IMR-90 (cell line): ENCODE results near the gene CPNE6. TPM values are rescaled to one million over a fixed set of nuclear protein-coding genes. Genes with fewer than 3 reads are reported as not detected.

Experiments used
- ATAC-seq: fragments of 200-7000 bp; cut with Tn5 transposase; 2 replicates; pipeline ENCODE4 v1.9.1; 2020; ENCODE audit warnings: low read depth, mild to moderate bottlenecking, moderate library complexity
- BruUV-seq: library from RNA; stranded (reverse); fragments of 400-500 nt; replicated peaks from 2 replicates; lab custom pipeline; 2021; lab: Mats Ljungman, UMichigan
- CTCF ChIA-PET: fragments of 300-600 bp; formaldehyde crosslinking; extraction: SDS; loops from one replicate; lab custom pipeline; 2021; ENCODE audit warnings: antibody characterized with exemption; lab: Yijun Ruan, JAX
- POLR2A ChIA-PET: fragments of 300-600 bp; sonication (Branson Sonifier 250); formaldehyde crosslinking; loops from one replicate; lab custom pipeline; 2022; ENCODE audit warnings: antibody characterized with exemption; ENCODE audit not compliant: unreplicated experiment; lab: Charles Lee
- DNase-seq: peaks from one replicate; pipeline ENCODE4 v3.0.0; 2013
- H2AFZ ChIP-seq: replicated peaks from 2 replicates; pipeline ENCODE3; 2013; ENCODE audit warnings: low read length, mild to moderate bottlenecking; ENCODE audit not compliant: poor library complexity
- H2AK5ac ChIP-seq: 2 replicates; pipeline ENCODE4 v1.6.1; 2013; ENCODE audit warnings: low read depth, low read length, inconsistent platforms
- H2AK9ac ChIP-seq: replicated peaks from 2 replicates; pipeline ENCODE3; 2013; ENCODE audit warnings: mild to moderate bottlenecking, low read depth, low read length, moderate library complexity; ENCODE audit not compliant: poor library complexity
- H2BK120ac ChIP-seq: 2 replicates; pipeline ENCODE4 v1.6.1; 2013; ENCODE audit warnings: low read depth, low read length, inconsistent platforms
- H2BK15ac ChIP-seq: 3 replicates; pipeline ENCODE4 v1.6.1; 2013; ENCODE audit warnings: low read depth, low read length, inconsistent platforms
- H2BK20ac ChIP-seq: 2 replicates; pipeline ENCODE4 v1.6.1; 2013; ENCODE audit warnings: low read depth, mild to moderate bottlenecking, inconsistent platforms, low read length, moderate library complexity
- H2BK5ac ChIP-seq: 2 replicates; pipeline ENCODE4 v1.6.1; 2013; ENCODE audit warnings: mild to moderate bottlenecking, low read depth, low read length, inconsistent platforms; ENCODE audit not compliant: poor library complexity, severe bottlenecking
- H3K14ac ChIP-seq: replicated peaks from 2 replicates; pipeline ENCODE4 v1.6.1; 2013; ENCODE audit warnings: low read depth, low read length, inconsistent platforms
- H3K18ac ChIP-seq: 2 replicates; pipeline ENCODE4 v1.6.1; 2013; ENCODE audit warnings: low read depth, low read length, control low read depth
- H3K23ac ChIP-seq: 2 replicates; pipeline ENCODE4 v1.6.1; 2013; ENCODE audit warnings: low read depth, low read length, inconsistent platforms
- H3K27ac ChIP-seq: 2 replicates; pipeline ENCODE4 v1.5.1; 2013; ENCODE audit warnings: mild to moderate bottlenecking, control low read depth, low read length; ENCODE audit not compliant: insufficient read depth
- H3K27me3 ChIP-seq: 2 replicates; pipeline ENCODE4 v1.6.1; 2013; ENCODE audit warnings: low read length; ENCODE audit not compliant: control insufficient read depth, insufficient read depth
- H3K36me3 ChIP-seq: 2 replicates; pipeline ENCODE4 v1.6.1; 2013; ENCODE audit warnings: low read length, mixed read lengths; ENCODE audit not compliant: control insufficient read depth, insufficient read depth
- H3K4ac ChIP-seq: 2 replicates; pipeline ENCODE4 v1.6.1; 2013; ENCODE audit warnings: low read depth, low read length, inconsistent platforms
- H3K4me1 ChIP-seq: 2 replicates; pipeline ENCODE4 v1.6.1; 2013; ENCODE audit warnings: low read length, mixed read lengths; ENCODE audit not compliant: control insufficient read depth, insufficient read depth
- H3K4me2 ChIP-seq: 2 replicates; pipeline ENCODE4 v1.6.1; 2013; ENCODE audit warnings: low read depth, mild to moderate bottlenecking, control low read depth, low read length, moderate library complexity
- H3K4me3 ChIP-seq: 2 replicates; pipeline ENCODE4 v1.5.1; 2013; ENCODE audit warnings: low read depth, mild to moderate bottlenecking, control low read depth, low read length, moderate library complexity; ENCODE audit not compliant: insufficient read depth
- H3K56ac ChIP-seq: 2 replicates; pipeline ENCODE4 v1.6.1; 2013; ENCODE audit warnings: low read length, inconsistent platforms; ENCODE audit not compliant: insufficient read depth; ENCODE audit errors: extremely low read depth
- H3K79me1 ChIP-seq, 2 experiments: 2 replicates each; pipeline ENCODE4 v1.6.1; 2013; ENCODE audit warnings: low read length in 2 of 2, inconsistent platforms in 1 of 2, low read depth in 1 of 2
- H3K9ac ChIP-seq: 2 replicates; pipeline ENCODE4 v1.6.1; 2013; ENCODE audit warnings: low read depth, low read length, control low read depth
- H3K9me1 ChIP-seq: 2 replicates; pipeline ENCODE4 v1.6.1; 2013; ENCODE audit warnings: low read length, inconsistent platforms; ENCODE audit not compliant: insufficient read depth
- H3K9me3 ChIP-seq: 2 replicates; pipeline ENCODE4 v1.6.1; 2013; ENCODE audit warnings: low read length; ENCODE audit not compliant: control insufficient read depth, insufficient read depth
- H4K20me1 ChIP-seq: 2 replicates; pipeline ENCODE4 v1.6.1; 2013; ENCODE audit warnings: low read length, inconsistent platforms; ENCODE audit not compliant: insufficient read depth
- H4K5ac ChIP-seq: 2 replicates; pipeline ENCODE4 v1.6.1; 2013; ENCODE audit warnings: mild to moderate bottlenecking, low read depth, low read length, control low read depth
- H4K8ac ChIP-seq, 2 experiments: 2 replicates each; pipeline ENCODE4 v1.6.1; 2013; ENCODE audit warnings: low read depth in 2 of 2, low read length in 2 of 2, control low read depth in 1 of 2, inconsistent platforms in 1 of 2
- H4K91ac ChIP-seq: 2 replicates; pipeline ENCODE4 v1.6.1; 2013; ENCODE audit warnings: low read depth, low read length, inconsistent platforms; ENCODE audit not compliant: insufficient read depth
- BHLHE40 ChIP-seq: fragments of 150-350 bp; IDR thresholded peaks from 2 replicates; pipeline ENCODE4 v1.6.1; 2016; ENCODE audit warnings: mild to moderate bottlenecking, low read depth, low read length
- CEBPB ChIP-seq: IDR thresholded peaks from 2 replicates; pipeline ENCODE4 v1.6.1; 2012; ENCODE audit warnings: low read depth, low read length, improper control_type of control experiment
- CHD1 ChIP-seq: IDR thresholded peaks from 2 replicates; pipeline ENCODE4 v1.6.1; 2012; ENCODE audit warnings: low read depth, low read length, improper control_type of control experiment
- CTCF ChIP-seq: conservative IDR thresholded peaks from 2 replicates; pipeline ENCODE4 v1.5.1; 2012; ENCODE audit warnings: mild to moderate bottlenecking, low read depth, low read length, improper control_type of control experiment
- MAFK ChIP-seq: IDR thresholded peaks from 2 replicates; pipeline ENCODE4 v1.6.1; 2012; ENCODE audit warnings: low read depth, low read length, improper control_type of control experiment
- MXI1 ChIP-seq: IDR thresholded peaks from 2 replicates; pipeline ENCODE4 v1.6.1; 2012; ENCODE audit warnings: low read depth, mild to moderate bottlenecking, low read length, moderate library complexity, borderline replicate concordance
- NFE2L2 ChIP-seq: fragments of 150-350 bp; IDR thresholded peaks from 2 replicates; pipeline ENCODE4 v1.6.1; 2016; ENCODE audit warnings: low read depth, mild to moderate bottlenecking, low read length
- POLR2A ChIP-seq: IDR thresholded peaks from 2 replicates; pipeline ENCODE4 v1.6.1; 2012; ENCODE audit warnings: mild to moderate bottlenecking, low read depth, low read length
- RAD21 ChIP-seq: IDR thresholded peaks from 2 replicates; pipeline ENCODE4 v1.6.1; 2012; ENCODE audit warnings: low read length, improper control_type of control experiment
- RFX5 ChIP-seq: IDR thresholded peaks from 2 replicates; pipeline ENCODE4 v1.8.0; 2012; ENCODE audit warnings: low read depth, mild to moderate bottlenecking, low read length, moderate library complexity
- USF2 ChIP-seq: fragments of 150-350 bp; IDR thresholded peaks from 2 replicates; pipeline ENCODE4 v1.6.1; 2017; ENCODE audit warnings: mild to moderate bottlenecking, antibody characterized with exemption, low read length, low read depth
- WGBS, 2 experiments: methylation state at CpG; one replicate each; pipeline versions ENCODE4 v1.1.5 to v1.1.7; 2013; ENCODE audit warnings: missing lambda C conversion rate in 2 of 2; ENCODE audit not compliant: insufficient read length in 1 of 2; ENCODE audit errors: extremely low coverage in 2 of 2; 5-methylcytosine and 5-hydroxymethylcytosine counted together
- dilution Hi-C: fragments of 300-500 bp; cut with HindIII; formaldehyde crosslinking; loops from one replicate; pipeline ENCODE4 v1.14.3; 2018; ENCODE audit warnings: low sequenced_read_pairs; ENCODE audit not compliant: unreplicated experiment
- in situ Hi-C: fragments of 300-500 bp; cut with MboI; formaldehyde crosslinking; loops from 3 replicates; pipeline ENCODE4 v1.14.3; 2019; ENCODE audit warnings: low sequenced_read_pairs, inconsistent platforms, mixed read lengths
- intact Hi-C: fragments of 100-400 bp; cut with micrococcal nuclease; formaldehyde crosslinking; loops from 2 replicates; pipeline ENCODE4 v1.10.0; 2022
- polyA plus RNA-seq, 3 experiments: library from polyadenylated mRNA; depleted of rRNA; stranded (reverse); fragments of >200 nt; gene quantifications; 2 replicates each; pipeline ENCODE4 v1.2.3, GENCODE V29; 2012; ENCODE audit warnings: low replicate concordance in 1 of 3
- total RNA-seq: library from RNA; depleted of rRNA; stranded (reverse); fragments of >200 nt; gene quantifications from 2 replicates; pipeline ENCODE4 v1.2.3, GENCODE V29; 2012

CPNE6 gene
- total and polyA plus RNA-seq, 2 of the 4 experiments (the other 2 are of a cell fraction): not detected

DNA sequence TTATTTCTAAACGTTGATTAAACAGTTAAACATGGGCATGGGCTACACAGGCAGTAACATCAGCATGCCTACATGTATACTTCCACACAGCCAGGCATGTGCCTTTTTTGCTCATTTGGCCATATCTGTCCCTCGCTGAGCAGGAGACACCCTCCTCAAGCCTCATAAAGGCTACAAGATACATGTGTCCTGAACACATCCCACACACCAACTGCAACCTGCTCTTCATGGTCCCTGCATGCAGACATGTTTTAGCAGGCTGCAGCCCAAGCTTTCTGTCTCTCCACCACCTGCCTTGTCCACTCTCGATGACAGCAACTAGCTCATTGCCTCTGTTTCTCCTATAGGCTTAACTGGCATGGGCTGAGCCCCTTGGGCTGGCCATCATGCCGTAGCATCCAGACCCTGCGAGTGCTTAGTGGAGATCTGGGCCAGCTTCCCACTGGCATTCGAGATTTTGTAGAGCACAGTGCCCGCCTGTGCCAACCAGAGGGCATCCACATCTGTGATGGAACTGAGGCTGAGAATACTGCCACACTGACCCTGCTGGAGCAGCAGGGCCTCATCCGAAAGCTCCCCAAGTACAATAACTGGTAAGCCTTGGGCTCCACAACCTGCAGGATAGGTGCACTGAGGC, 25.3 kb downstream of the CPNE6 start (continued):
- TF ChIP-seq CTCF: no peak

- Histone ChIP-seq H2BK5ac (no peak overlapping the region), H3K9me1 (peaks cover 17% of the 10 kb centered on the region), H3K4me3 (no peak overlapping the region), H3K23ac (no peak overlapping the region), H3K27me3 (no peaks in the 10 kb centered on the region), H3K4ac (no peak overlapping the region), H3K9ac (no peak overlapping the region), H2AK5ac (no peak overlapping the region), H4K20me1 (peaks cover 19% of the 10 kb centered on the region; the same call in 1 of the 2 replicates), H2AFZ (no peak overlapping the region), H2AK9ac (peak overlapping the region; percentile 47), H4K5ac (no peak overlapping the region), H3K36me3 (peaks cover 38% of the 10 kb centered on the region), H3K14ac (no peak overlapping the region), H3K27ac (no peak overlapping the region), H3K79me1 (peaks cover 16 to 41% of the 10 kb centered on the region in 2 experiments), H3K18ac (no peak overlapping the region), H2BK120ac (no peak overlapping the region), H3K9me3 (no peaks in the 10 kb centered on the region), H4K8ac (no peak overlapping the region), H4K91ac (no peak overlapping the region), H3K56ac (no peak overlapping the region), H3K4me2 (no peak overlapping the region), H2BK20ac (no peak overlapping the region), H2BK15ac (no peak overlapping the region), H3K4me1 (peaks cover 8% of the 10 kb centered on the region)
- BruUV-seq: no TSS peak
- ATAC-seq: no peak
- dilution Hi-C loops: no loop called here
- WGBS, 2 experiments: 97% methylated on average over 7 of the region's 16 CpGs; no CpG with 5 or more reads in 1 of the 2 experiments
- intact Hi-C loops: no loop called here
- in situ Hi-C loops: loop anchor here (10.0 kb wide), 1 partner anchor 124 kb away; no protein-coding TSS in a partner anchor
- no peak for DNase-seq
- CTCF ChIA-PET: no interaction called here
- POLR2A ChIA-PET: no interaction called here
- TF ChIP-seq POLR2A: no peak
- no peak for TF ChIP-seq USF2
- no peak for TF ChIP-seq MAFK
- TF ChIP-seq CTCF: no peak
- no peak for TF ChIP-seq CHD1
- TF ChIP-seq RAD21: no peak
- TF ChIP-seq BHLHE40: no peak
- no peak for TF ChIP-seq MXI1
- TF ChIP-seq RFX5: no peak
- TF ChIP-seq CEBPB: no peak
- no peak for TF ChIP-seq NFE2L2
Observed at GRCh38 chr14:24098229-24098926, 27.0 kb downstream of the CPNE6 start.
